Transverse colon (tissue), 4 donors: ENCODE data around the gene C11orf54. TPM values are rescaled to one million over a fixed set of nuclear protein-coding genes. Genes with fewer than 3 reads are reported as not detected.

Experiments used
- DNase-seq: peaks from one replicate; pipeline ENCODE4 v3.0.0-alpha.2; 2019
- H3K27ac ChIP-seq, 4 donors: fragments of 200-600 bp; sonication (generic); 2 replicates each; pipeline ENCODE4 v1.5.1; 2016 to 2018; ENCODE audit warnings: inconsistent platforms in 4 of 4
- H3K27me3 ChIP-seq: fragments of 200-600 bp; sonication (generic); 2 replicates; pipeline ENCODE4 v1.5.1; 2017; ENCODE audit warnings: inconsistent platforms
- H3K36me3 ChIP-seq, 4 donors: fragments of 200-600 bp; sonication (generic); 2 replicates each; pipeline ENCODE4 v1.5.1; 2017 to 2019; ENCODE audit warnings: inconsistent platforms in 4 of 4
- H3K4me1 ChIP-seq, 4 donors: fragments of 200-600 bp; sonication (generic); 2 replicates each; pipeline ENCODE4 v1.5.1; 2017 to 2020; ENCODE audit warnings: inconsistent platforms in 4 of 4
- H3K4me3 ChIP-seq, 4 donors: fragments of 200-600 bp; sonication (generic); 1 replicate in 1 of 4; 2 replicates in 3 of 4; pipeline versions ENCODE4 v1.5.1 to v1.6.1; 2017 to 2019; ENCODE audit warnings: inconsistent platforms in 4 of 4
- H3K9me3 ChIP-seq, 2 donors: fragments of 200-600 bp; sonication (generic); 2 replicates each; pipeline ENCODE4 v1.5.1; 2017 to 2019; ENCODE audit warnings: inconsistent platforms in 2 of 2
- EP300 ChIP-seq: sonication (generic); formaldehyde crosslinking; IDR thresholded peaks from one replicate; pipeline ENCODE4 v1.6.1; 2017; ENCODE audit warnings: antibody characterized with exemption, low read depth
- POLR2A ChIP-seq: fragments of 450-650 bp; IDR thresholded peaks from one replicate; pipeline ENCODE4 v1.6.1; 2016; ENCODE audit warnings: antibody characterized with exemption, mild to moderate bottlenecking, moderate library complexity
- POLR2AphosphoS5 ChIP-seq, 3 donors: sonication (generic); formaldehyde crosslinking; IDR thresholded peaks; one replicate each; pipeline ENCODE4 v1.6.1; 2016; ENCODE audit warnings: antibody characterized with exemption in 3 of 3
- WGBS, 2 donors: methylation state at CpG; one replicate each; pipeline ENCODE4 v1.1.5; 2018; ENCODE audit warnings: low coverage in 1 of 2; 5-methylcytosine and 5-hydroxymethylcytosine counted together
- in situ Hi-C, 4 donors: fragments of 200-750 bp; cut with MboI; loops; one replicate each; pipeline versions ENCODE4 v1.15.0 to v1.15.1; 2017; ENCODE audit warnings: low sequenced_read_pairs in 3 of 4, low pct_ligation_motif_present in 1 of 4, low pct_unique_long_range_greater_than_20kb in 1 of 4
- intact Hi-C: fragments of 100-400 bp; cut with DNase I; formaldehyde crosslinking; loops from one replicate; pipeline ENCODE4 v1.15.1; 2023; ENCODE audit warnings: low total_unique reads
- small RNA-seq, 4 donors: library from RNA; depleted of rRNA; stranded (forward); fragments of <200 nt; gene quantifications; one replicate each; pipeline ENCODE3, GENCODE V24; 2016
- total RNA-seq, 4 donors: library from RNA; depleted of rRNA; stranded (reverse); fragments of >200 nt; gene quantifications; one replicate each; pipeline ENCODE4 v1.1.0, GENCODE V29; 2016
- TF ChIP-seq, protein P1 (sequence below), 5 experiments: fragments of 200-600 bp in 3 of 5; fragments of 450-650 bp in 2 of 5; sonication (generic) in 3 of 5; IDR thresholded peaks; 1 replicate in 2 of 5; 2 replicates in 3 of 5; pipeline ENCODE4 v1.5.1; 2016 to 2017; ENCODE audit warnings: antibody characterized with exemption in 5 of 5, inconsistent platforms in 3 of 5, mild to moderate bottlenecking in 2 of 5, moderate library complexity in 1 of 5

Gene C11orf54
- total RNA-seq, 4 donors from 2014 or later = 33.3 to 160 (median 105) TPM

DNA sequence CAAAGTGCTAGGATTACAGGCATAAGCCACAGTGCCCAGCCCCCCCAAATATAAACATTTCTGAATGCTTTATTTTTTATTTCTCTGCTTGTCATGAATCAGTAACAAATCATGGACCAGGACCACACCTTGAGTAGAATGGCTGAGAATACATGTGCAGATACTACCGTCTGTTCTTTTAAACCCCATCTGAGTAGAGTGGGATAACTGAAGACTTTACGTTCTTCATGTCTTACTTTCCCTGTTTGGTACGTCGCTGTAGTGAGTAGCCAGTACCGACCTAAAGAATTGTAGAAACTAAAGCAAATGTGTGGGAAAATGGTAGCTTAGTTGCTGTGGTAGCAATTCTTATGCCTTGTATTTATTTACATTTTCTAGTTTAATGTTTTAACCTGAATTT lies 72.5 kb downstream of the C11orf54 start:
- TF ChIP-seq, protein P1, sequence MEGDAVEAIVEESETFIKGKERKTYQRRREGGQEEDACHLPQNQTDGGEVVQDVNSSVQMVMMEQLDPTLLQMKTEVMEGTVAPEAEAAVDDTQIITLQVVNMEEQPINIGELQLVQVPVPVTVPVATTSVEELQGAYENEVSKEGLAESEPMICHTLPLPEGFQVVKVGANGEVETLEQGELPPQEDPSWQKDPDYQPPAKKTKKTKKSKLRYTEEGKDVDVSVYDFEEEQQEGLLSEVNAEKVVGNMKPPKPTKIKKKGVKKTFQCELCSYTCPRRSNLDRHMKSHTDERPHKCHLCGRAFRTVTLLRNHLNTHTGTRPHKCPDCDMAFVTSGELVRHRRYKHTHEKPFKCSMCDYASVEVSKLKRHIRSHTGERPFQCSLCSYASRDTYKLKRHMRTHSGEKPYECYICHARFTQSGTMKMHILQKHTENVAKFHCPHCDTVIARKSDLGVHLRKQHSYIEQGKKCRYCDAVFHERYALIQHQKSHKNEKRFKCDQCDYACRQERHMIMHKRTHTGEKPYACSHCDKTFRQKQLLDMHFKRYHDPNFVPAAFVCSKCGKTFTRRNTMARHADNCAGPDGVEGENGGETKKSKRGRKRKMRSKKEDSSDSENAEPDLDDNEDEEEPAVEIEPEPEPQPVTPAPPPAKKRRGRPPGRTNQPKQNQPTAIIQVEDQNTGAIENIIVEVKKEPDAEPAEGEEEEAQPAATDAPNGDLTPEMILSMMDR (IDR thresholded peaks at IDR 0.05) = no peak
- no peak for TF ChIP-seq EP300
- TF ChIP-seq POLR2AphosphoS5 (IDR thresholded peaks at IDR 0.05) = no peak
- no peak for TF ChIP-seq POLR2A
- in situ Hi-C loops (no loop called here), intact Hi-C loops (no loop called here)
- H3K27ac ChIP-seq = no peak overlapping the region
- H3K4me1 ChIP-seq = no peaks in the 10 kb centered on the region
- no peaks in the 10 kb centered on the region for H3K9me3 ChIP-seq
- 93 to 95% methylated on average over 5 of the region's 5 CpGs for WGBS, 2 donors
- DNase-seq = no peak
- no peaks in the 10 kb centered on the region for H3K27me3 ChIP-seq
- no peak overlapping the region for H3K4me3 ChIP-seq
- H3K36me3 ChIP-seq = peaks cover 0 to 42% (median 20%) of the 10 kb centered on the region in 4 donors

Small RNA genes within 50 kb of the gene (small RNA-seq; reads per million reads assigned to genes)
- gene RF00019 (0 reads per million in 4 donors), gene RF00493 (13.2 to 62.6 (median 17.5) reads per million in 4 donors), gene SCARNA9 (0 to 1.4 (median 0.14) reads per million in 4 donors), gene SNORA1 (0 reads per million in 4 donors), gene SNORA18 (0 reads per million in 4 donors), gene SNORA25 (0 reads per million in 4 donors), gene SNORA32 (0 reads per million in 4 donors), gene SNORA40 (0 reads per million in 4 donors), gene SNORA8 (0 reads per million in 4 donors), gene SNORD5 (0 reads per million in 4 donors), gene SNORD6 (1,014 to 3,538 (median 2,357) reads per million in 4 donors)

Other genes with a start within 250 kb of the C11orf54 start
- gene SMCO4, start 198.3 kb upstream of the C11orf54 start, total RNA-seq = 10 to 100 TPM in 3 of 4 donors, not detected in 1; 33.3 to 80.4 (median 37.0) TPM
- 10 to 100 TPM in 3 of 4 donors, 1 to 10 TPM in 1; 5.6 to 15.5 (median 13.8) TPM for gene CEP295, start 80.0 kb upstream of the C11orf54 start, total RNA-seq
- 100 to 1,000 TPM; 105 to 444 (median 166) TPM for gene TAF1D, start 177 bp upstream of the C11orf54 start, total RNA-seq
- 10 to 100 TPM; 17.1 to 29.1 (median 25.1) TPM for gene MED17, start 42.6 kb downstream of the C11orf54 start, total RNA-seq
- 1 to 10 TPM in 2 of 4 donors, under 1 TPM in 1, not detected in 1; 0.96 to 3.4 (median 1.1) TPM for gene VSTM5, start 108.9 kb downstream of the C11orf54 start, total RNA-seq